ACHN (cell line): ENCODE measurements around the gene RBM42.
A peak's percentile ranks its signal among the peaks of the same experiment; 100 is the strongest.

Experiments
- DNase-seq: peaks from one replicate; pipeline ENCODE4 v3.0.0-alpha.2; 2015
- in situ Hi-C: cut with HindIII; loops from 2 replicates; pipeline ENCODE4 v1.10.0; 2017; ENCODE audit warnings: low sequenced_read_pairs, low pct_ligation_motif_present, low pct_unique_long_range_greater_than_20kb

RBM42 gene

GRCh38 chr19:35673121-35673804 lies 44.4 kb downstream of the RBM42 start:
- DNase-seq: peak; percentile 85
- in situ Hi-C loops: no loop called here

GRCh38 chr19:35675589-35676140 lies 46.8 kb downstream of the RBM42 start:
- DNase-seq: no peak
- in situ Hi-C loops: no loop called here
